MM.1S (cell line): ENCODE results near the gene IQSEC1.

Source experiments
- DNase-seq: peaks from one replicate; pipeline ENCODE4 v3.0.0-alpha.2; 2015
- H2AFZ ChIP-seq: fragments of 300-600 bp; sonication (generic); 2 replicates; pipeline ENCODE4 v1.6.0; 2016; ENCODE audit warnings: antibody characterized with exemption, low read length
- H3F3A ChIP-seq: fragments of 300-600 bp; sonication (generic); 2 replicates; pipeline ENCODE4 v1.6.1; 2016; ENCODE audit warnings: mild to moderate bottlenecking, antibody characterized with exemption, low read length, moderate library complexity, mixed read lengths; ENCODE audit not compliant: insufficient read depth
- H3K27ac ChIP-seq: fragments of 300-600 bp; sonication (generic); 2 replicates; pipeline ENCODE4 v1.5.1; 2016; ENCODE audit warnings: mild to moderate bottlenecking, low read length
- H3K27me3 ChIP-seq: fragments of 300-600 bp; sonication (generic); replicated peaks from 2 replicates; pipeline ENCODE4 v1.6.0; 2016; ENCODE audit warnings: low read length; ENCODE audit not compliant: insufficient read depth
- H3K36me3 ChIP-seq: fragments of 300-600 bp; sonication (generic); replicated peaks from 2 replicates; pipeline ENCODE4 v1.6.1; 2016; ENCODE audit warnings: mild to moderate bottlenecking, low read length, mixed read lengths; ENCODE audit not compliant: insufficient read depth
- H3K4me1 ChIP-seq: fragments of 300-600 bp; sonication (generic); 2 replicates; pipeline ENCODE4 v1.6.1; 2016; ENCODE audit warnings: low read length, mixed read lengths
- H3K4me2 ChIP-seq: fragments of 300-600 bp; sonication (generic); 2 replicates; pipeline ENCODE4 v1.6.0; 2016; ENCODE audit warnings: low read depth, low read length
- H3K4me3 ChIP-seq: fragments of 300-600 bp; sonication (generic); 2 replicates; pipeline ENCODE4 v1.5.1; 2016; ENCODE audit warnings: low read length, mixed read lengths
- H3K79me2 ChIP-seq: fragments of 300-600 bp; sonication (generic); 2 replicates; pipeline ENCODE4 v1.6.1; 2016; ENCODE audit warnings: mixed run types, low read length, mixed read lengths
- H3K9ac ChIP-seq: fragments of 300-600 bp; sonication (generic); 2 replicates; pipeline ENCODE4 v1.6.1; 2016; ENCODE audit warnings: low read length, mixed read lengths
- H3K9me2 ChIP-seq: fragments of 300-600 bp; sonication (generic); replicated peaks from 2 replicates; pipeline ENCODE4 v1.6.1; 2016; ENCODE audit warnings: mild to moderate bottlenecking, low read length, mixed read lengths; ENCODE audit not compliant: insufficient read depth
- H3K9me3 ChIP-seq: fragments of 300-600 bp; sonication (generic); replicated peaks from 2 replicates; pipeline ENCODE4 v1.6.1; 2016; ENCODE audit warnings: mild to moderate bottlenecking, low read length, mixed read lengths; ENCODE audit not compliant: insufficient read depth
- H4K20me1 ChIP-seq: fragments of 300-600 bp; sonication (generic); 2 replicates; pipeline ENCODE4 v1.6.1; 2016; ENCODE audit warnings: mild to moderate bottlenecking, low read length, moderate library complexity, mixed read lengths; ENCODE audit not compliant: insufficient read depth
- CTCF ChIP-seq: fragments of 300-600 bp; sonication (generic); IDR thresholded peaks from 2 replicates; pipeline ENCODE4 v1.5.1; 2016; ENCODE audit warnings: antibody characterized with exemption, low read length, mixed read lengths
- EZH2 ChIP-seq: fragments of 300-600 bp; sonication (generic); optimal IDR thresholded peaks from 2 replicates; pipeline ENCODE3; 2017; ENCODE audit warnings: low read depth, mild to moderate bottlenecking, antibody characterized with exemption, low read length, mixed read lengths
- EZH2phosphoT487 ChIP-seq: fragments of 300-600 bp; sonication (generic); IDR thresholded peaks from 2 replicates; pipeline ENCODE4 v1.6.1; 2018; ENCODE audit warnings: antibody characterized with exemption, low read length

Gene IQSEC1

GRCh38 chr3:13034861-13035260 lies 38.4 kb downstream of the IQSEC1 start:
- no peaks in the 10 kb centered on the region for H3K27me3 ChIP-seq

GRCh38 chr3:13034109-13034800 lies 39.0 kb downstream of the IQSEC1 start:
- Histone ChIP-seq H3K36me3 (no peaks in the 10 kb centered on the region), H3F3A (no peaks in the 10 kb centered on the region), H3K79me2 (no peaks in the 10 kb centered on the region), H3K9ac (no peak overlapping the region), H3K9me2 (no peaks in the 10 kb centered on the region), H3K4me3 (no peak overlapping the region), H4K20me1 (no peaks in the 10 kb centered on the region), H3K4me2 (no peak overlapping the region), H3K9me3 (no peaks in the 10 kb centered on the region), H3K4me1 (no peaks in the 10 kb centered on the region), H2AFZ (no peak overlapping the region), H3K27me3 (no peaks in the 10 kb centered on the region), H3K27ac (no peak overlapping the region)
- DNase-seq: no peak
- no peak for TF ChIP-seq EZH2phosphoT487
- TF ChIP-seq EZH2: no peak
- no peak for TF ChIP-seq CTCF

More at GRCh38 chr3:13034861-13035260, 38.4 kb downstream of the IQSEC1 start:
- Histone ChIP-seq H2AFZ (no peak overlapping the region), H3K4me3 (no peak overlapping the region), H3K9ac (no peak overlapping the region), H3K4me2 (no peak overlapping the region), H3K27ac (no peak overlapping the region), H3K9me2 (no peaks in the 10 kb centered on the region), H3K4me1 (no peaks in the 10 kb centered on the region), H3K36me3 (no peaks in the 10 kb centered on the region), H3K9me3 (no peaks in the 10 kb centered on the region), H3F3A (no peaks in the 10 kb centered on the region), H4K20me1 (no peaks in the 10 kb centered on the region), H3K79me2 (no peaks in the 10 kb centered on the region)
- DNase-seq: no peak
- no peak for TF ChIP-seq EZH2phosphoT487
- no peak for TF ChIP-seq EZH2
- no peak for TF ChIP-seq CTCF

GRCh38 chr3:13032206-13032605 lies 41.0 kb downstream of the IQSEC1 start:
- TF ChIP-seq EZH2phosphoT487 (no peak), EZH2 (no peak), CTCF (no peak)
- Histone ChIP-seq H3K9me3 (no peaks in the 10 kb centered on the region), H3K4me2 (no peak overlapping the region), H4K20me1 (no peaks in the 10 kb centered on the region), H3K36me3 (no peaks in the 10 kb centered on the region), H2AFZ (no peak overlapping the region), H3F3A (no peaks in the 10 kb centered on the region), H3K4me3 (no peak overlapping the region), H3K79me2 (no peaks in the 10 kb centered on the region), H3K4me1 (no peaks in the 10 kb centered on the region), H3K9ac (no peak overlapping the region), H3K9me2 (no peaks in the 10 kb centered on the region), H3K27ac (no peak overlapping the region), H3K27me3 (no peaks in the 10 kb centered on the region)
- no peak for DNase-seq
